Measurements from ENCODE around the gene FAM3D.

GRCh38 chr3:58668247-58668646 lies 1.7 kb upstream of the FAM3D start:
- TF ChIP-seq CTCF (IDR thresholded peaks at IDR 0.05; ENCODE audit: low read depth, low read length, poor library complexity, severe bottlenecking) (no peak), EZH2phosphoT487 (IDR thresholded peaks at IDR 0.05; ENCODE audit: borderline replicate concordance, low read length) (no peak)

Data from DOHH2 (cell line).